Measurements from ENCODE around the gene RRP1.

The RRP1 gene

DNA sequence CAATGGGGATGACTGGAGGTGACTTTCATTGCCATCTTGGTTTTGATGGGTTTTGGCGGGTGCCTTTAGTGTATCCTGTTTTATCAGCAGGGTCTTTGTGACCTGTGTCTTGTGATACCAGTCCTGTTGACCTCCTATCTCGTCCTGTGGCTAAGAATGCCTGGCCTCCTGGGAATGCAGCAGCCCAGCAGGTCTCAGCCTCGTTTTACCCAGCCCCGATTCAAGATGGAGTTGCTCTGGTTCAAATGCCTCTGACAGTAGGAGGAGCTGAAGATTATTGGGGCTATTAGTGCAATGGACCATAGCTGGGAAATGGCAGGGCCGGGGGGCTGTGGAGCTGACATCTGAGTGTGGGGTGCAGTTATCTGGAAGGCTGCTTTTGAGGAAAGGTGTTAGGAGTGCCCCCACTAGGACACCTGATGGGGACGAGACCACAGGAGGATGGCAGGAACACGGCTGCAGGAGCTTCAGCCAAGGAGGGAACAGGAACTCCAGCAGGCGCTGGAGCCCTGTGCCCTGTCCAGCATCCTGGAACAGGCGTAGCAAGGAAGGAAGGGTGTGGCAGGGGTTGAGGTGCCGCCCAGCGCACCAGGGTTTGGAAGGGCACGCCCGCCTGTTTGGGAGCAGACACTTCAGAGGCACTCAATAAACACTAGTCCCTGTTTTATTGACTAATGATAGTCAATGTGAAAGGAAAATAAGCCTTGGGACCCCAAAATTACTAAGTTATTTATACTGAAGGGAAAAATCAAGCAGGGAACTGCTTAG lies 60.3 kb downstream of the RRP1 start:
- H3K4me3 Mint-ChIP-seq: no peak overlapping the region
- H3K36me3 Mint-ChIP-seq: peaks cover 4 to 14% of the 10 kb centered on the region in 2 donors
- ATAC-seq (replicated peaks): no peak
- H3K9me3 Mint-ChIP-seq: peaks cover 9 to 13% of the 10 kb centered on the region in 2 donors
- DNase-seq: no peak
- H3K27me3 Mint-ChIP-seq: peaks cover 0 to 8% of the 10 kb centered on the region in 2 donors
- no peak overlapping the region for H3K27ac Mint-ChIP-seq
- peaks cover 5 to 12% of the 10 kb centered on the region in 2 donors for H3K4me1 Mint-ChIP-seq

DNA sequence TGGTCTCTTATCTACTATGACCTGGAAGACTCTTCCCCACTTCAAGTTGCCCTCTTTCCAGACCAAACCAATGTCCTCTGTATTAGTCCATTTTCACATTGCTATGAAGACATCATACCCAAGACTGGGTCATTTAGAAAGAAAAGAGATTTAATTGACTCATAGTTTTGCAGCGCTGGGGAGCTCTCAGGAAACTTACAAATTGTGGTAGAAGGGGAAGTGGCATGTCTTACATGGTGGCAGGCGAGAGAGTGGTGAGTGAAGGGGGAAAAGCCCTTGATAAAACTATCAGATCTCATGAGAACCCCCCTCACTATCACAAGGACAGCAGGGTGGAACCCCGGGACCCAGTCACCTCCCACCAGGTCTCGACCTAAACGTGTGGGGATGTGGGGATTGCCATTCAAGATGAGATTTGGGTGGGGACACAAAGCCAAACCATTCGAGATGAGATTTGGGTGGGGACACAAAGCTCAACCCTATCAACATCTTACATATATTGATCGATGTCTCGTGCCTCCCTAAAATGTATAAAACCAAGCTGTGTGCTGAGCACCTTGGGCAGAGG lies 61.4 kb downstream of the RRP1 start:
- H3K9me3 Mint-ChIP-seq: peaks cover 9 to 13% of the 10 kb centered on the region in 2 donors
- peaks cover 0 to 11% of the 10 kb centered on the region in 2 donors for H3K27me3 Mint-ChIP-seq
- H3K36me3 Mint-ChIP-seq: peaks cover 4 to 14% of the 10 kb centered on the region in 2 donors
- no peak for ATAC-seq (replicated peaks)
- peak overlapping the region; percentile 2 for H3K27ac Mint-ChIP-seq
- DNase-seq: no peak
- H3K4me3 Mint-ChIP-seq: no peak overlapping the region
- H3K4me1 Mint-ChIP-seq: peaks cover 14 to 23% of the 10 kb centered on the region in 2 donors

DNA sequence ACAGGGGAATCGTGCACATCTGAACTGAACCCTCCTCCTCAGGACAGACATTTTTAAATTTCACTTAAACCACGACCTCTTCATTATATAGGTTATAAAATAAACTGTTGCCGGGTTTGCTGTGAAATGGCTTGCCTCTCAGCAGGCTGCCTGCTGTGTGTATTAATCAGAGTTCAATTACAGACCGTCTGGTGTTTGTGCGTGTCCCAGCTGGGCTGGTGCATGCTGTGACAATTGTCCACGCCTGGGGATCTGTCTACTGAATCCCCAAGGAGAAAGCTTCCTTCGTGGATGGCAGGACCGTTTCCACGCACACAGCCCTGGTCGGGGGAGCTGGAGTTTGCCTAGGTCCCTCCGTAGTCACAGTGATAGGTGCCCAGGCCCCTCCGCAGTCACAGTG lies 62.2 kb downstream of the RRP1 start:
- peaks cover 18 to 27% of the 10 kb centered on the region in 2 donors for H3K4me1 Mint-ChIP-seq
- ATAC-seq (replicated peaks) (no peak), DNase-seq (no peak)
- peaks cover 9 to 13% of the 10 kb centered on the region in 2 donors for H3K9me3 Mint-ChIP-seq
- no peak overlapping the region for H3K27ac Mint-ChIP-seq
- H3K4me3 Mint-ChIP-seq: no peak overlapping the region
- H3K27me3 Mint-ChIP-seq: peaks cover 0 to 11% of the 10 kb centered on the region in 2 donors
- peaks cover 4 to 14% of the 10 kb centered on the region in 2 donors for H3K36me3 Mint-ChIP-seq

DNA sequence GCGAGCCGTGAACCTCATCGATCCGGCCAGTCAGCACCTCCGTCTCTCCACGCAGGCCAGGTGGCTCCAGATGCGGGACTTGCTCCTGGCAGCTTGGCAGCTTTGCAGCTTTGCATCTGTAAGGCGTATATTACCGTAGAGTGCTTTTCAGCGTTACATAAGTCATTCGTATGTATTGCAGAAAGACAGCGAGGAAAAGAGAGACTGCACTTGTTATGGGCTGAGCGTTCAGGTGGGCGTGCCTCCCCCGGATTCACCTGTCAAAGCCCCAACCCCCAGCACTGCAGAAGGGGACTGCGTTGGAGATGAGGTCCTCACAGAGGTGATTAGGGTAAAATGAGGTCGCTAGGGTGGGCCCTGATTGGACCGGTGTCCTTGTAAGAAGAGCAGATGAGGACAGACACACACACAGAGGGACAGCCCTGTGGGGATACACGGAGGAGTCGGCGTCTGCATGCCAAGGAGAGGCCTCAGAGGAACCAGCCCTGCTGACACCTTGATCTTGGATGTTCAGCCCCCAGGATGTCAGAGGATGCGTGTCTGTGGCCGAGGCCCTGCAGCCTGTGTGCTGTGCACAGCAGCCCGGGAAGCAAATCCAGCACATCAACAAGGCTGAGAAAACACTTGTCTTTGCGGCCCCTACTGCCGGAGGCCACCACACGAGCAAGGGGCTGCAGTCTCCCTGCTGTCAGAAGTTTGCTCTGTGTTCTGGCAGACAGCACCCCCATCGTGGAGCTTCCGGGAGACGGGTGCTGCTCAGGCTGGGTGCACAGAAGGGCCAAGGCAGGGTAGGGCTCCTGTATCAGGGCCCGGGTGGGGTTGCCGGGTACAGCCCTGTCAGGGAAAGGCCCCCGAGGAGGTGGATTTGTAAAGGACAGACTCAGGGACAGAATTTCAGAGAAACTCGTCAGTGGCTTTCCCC lies 64.7 kb downstream of the RRP1 start:
- peaks cover 4 to 14% of the 10 kb centered on the region in 2 donors for H3K36me3 Mint-ChIP-seq
- peaks cover 9 to 13% of the 10 kb centered on the region in 2 donors for H3K9me3 Mint-ChIP-seq
- peaks cover 0 to 11% of the 10 kb centered on the region in 2 donors for H3K27me3 Mint-ChIP-seq
- ATAC-seq (replicated peaks) (peak in 1 of 2 donors; percentile 4), DNase-seq (no peak)
- peak overlapping the region in 1 of 2 donors; percentile 75 for H3K4me3 Mint-ChIP-seq
- peak overlapping the region; percentile 98 for H3K27ac Mint-ChIP-seq
- peaks cover 18 to 27% of the 10 kb centered on the region in 2 donors for H3K4me1 Mint-ChIP-seq

All from stimulated activated naive B cell treated with anti-CD40 and anti-IgM and Interleukin-4, amounts not matched to agents 10 μg/mL and 1 μg/mL and 100 μg/mL, for 72 hours (primary cell).